ENCODE data around the gene SMARCC1.
"Not testable (repeated sequence)": the region's sequence is repeated elsewhere in the genome, so short reads cannot be mapped to it uniquely, and the experiment has no call there.

The SMARCC1 gene

DNA sequence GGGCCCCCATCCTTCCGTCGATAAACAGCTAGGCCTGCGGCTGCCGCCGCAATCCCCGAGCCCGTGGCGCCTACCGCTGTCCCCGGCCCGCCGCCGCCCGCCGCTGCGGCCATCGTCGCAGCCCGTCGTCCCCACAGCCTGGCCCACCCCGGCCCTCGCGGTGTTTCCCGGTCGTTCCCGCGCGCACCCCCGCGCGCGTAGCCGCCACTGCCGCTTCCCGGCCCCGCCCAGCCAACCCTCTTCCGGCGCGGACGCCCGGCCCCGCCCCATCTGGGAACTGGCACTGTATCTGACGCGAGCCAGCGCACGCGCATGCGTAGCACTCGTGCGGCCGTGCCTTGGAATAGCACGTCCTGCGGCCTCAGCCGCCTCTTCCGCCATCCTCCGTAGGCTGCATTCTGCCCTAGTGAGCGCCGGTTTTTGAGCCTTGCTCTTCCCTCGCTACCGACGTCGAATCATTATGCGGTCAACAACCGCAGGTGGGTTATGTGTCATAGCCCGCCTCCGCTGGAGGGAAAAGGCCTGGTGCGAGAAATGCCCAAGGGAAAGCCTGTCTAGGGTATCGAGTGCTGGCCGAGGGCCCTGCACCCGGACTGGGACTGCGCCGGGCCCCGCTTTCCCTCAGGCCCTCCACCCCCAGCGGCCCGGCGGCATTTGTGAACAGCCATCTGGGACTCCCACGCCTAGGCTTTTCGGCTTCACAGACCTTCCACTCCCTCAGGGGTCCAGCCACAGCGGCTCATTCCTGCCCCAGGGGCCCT lies at the start of gene SMARCC1:
SMARCC1 (minus strand) TSS at position 209 of the 761 bp plus-strand sequence; CDS start at position 113, 96 bp downstream.
- intact Hi-C loops (cut with DNase I; ENCODE audit: low total_unique reads): no loop called here
- Histone ChIP-seq H3K27me3 (no peaks in the 10 kb centered on the region), H3K36me3 (no peaks in the 10 kb centered on the region), H3K4me1 (peaks cover 0 to 33% (median 26%) of the 10 kb centered on the region in 4 donors), H3K4me3 (peak within 1 kb of the TSS; percentile 91 to 100), H3K27ac (peak within 1 kb of the TSS; percentile 94 to 97), H3K9me3 (no peaks in the 10 kb centered on the region)
- peak; percentile 97 to 99 for DNase-seq
- TF ChIP-seq, protein P1, sequence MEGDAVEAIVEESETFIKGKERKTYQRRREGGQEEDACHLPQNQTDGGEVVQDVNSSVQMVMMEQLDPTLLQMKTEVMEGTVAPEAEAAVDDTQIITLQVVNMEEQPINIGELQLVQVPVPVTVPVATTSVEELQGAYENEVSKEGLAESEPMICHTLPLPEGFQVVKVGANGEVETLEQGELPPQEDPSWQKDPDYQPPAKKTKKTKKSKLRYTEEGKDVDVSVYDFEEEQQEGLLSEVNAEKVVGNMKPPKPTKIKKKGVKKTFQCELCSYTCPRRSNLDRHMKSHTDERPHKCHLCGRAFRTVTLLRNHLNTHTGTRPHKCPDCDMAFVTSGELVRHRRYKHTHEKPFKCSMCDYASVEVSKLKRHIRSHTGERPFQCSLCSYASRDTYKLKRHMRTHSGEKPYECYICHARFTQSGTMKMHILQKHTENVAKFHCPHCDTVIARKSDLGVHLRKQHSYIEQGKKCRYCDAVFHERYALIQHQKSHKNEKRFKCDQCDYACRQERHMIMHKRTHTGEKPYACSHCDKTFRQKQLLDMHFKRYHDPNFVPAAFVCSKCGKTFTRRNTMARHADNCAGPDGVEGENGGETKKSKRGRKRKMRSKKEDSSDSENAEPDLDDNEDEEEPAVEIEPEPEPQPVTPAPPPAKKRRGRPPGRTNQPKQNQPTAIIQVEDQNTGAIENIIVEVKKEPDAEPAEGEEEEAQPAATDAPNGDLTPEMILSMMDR (IDR thresholded peaks at IDR 0.05): peak; percentile 9 to 31

DNA sequence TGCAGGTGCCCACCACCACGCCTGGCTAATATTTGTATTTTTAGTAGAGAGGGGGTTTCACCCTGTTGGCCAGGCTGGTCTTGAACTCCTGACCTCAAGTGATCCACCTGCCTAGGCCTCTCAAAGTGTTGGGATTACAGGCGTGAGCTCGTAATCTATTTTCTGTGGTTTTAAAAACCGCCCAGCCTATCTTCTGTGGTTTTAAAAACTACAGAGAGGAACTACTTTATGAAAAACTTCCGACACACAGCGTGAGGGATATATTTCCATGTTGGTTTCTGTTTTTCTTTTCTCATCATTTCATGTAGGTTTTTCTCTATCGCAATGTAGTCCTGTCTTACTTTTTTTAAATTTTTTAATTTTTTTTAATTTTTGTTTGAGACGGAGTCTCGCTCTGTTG lies 47.8 kb upstream of the SMARCC1 start:
- not testable (repeated sequence) for DNase-seq, H3K27me3 ChIP-seq, H3K9me3 ChIP-seq, H3K4me3 ChIP-seq, H3K27ac ChIP-seq
- intact Hi-C loops (cut with DNase I; ENCODE audit: low total_unique reads): loop anchor here (5.0 kb wide), 1 partner anchor 168 kb away; no protein-coding TSS in a partner anchor
- Histone ChIP-seq H3K4me1 (peaks cover 0 to 22% (median 15%) of the 10 kb centered on the region in 4 donors), H3K36me3 (peaks cover 59 to 80% (median 67%) of the 10 kb centered on the region in 3 donors)

DNA sequence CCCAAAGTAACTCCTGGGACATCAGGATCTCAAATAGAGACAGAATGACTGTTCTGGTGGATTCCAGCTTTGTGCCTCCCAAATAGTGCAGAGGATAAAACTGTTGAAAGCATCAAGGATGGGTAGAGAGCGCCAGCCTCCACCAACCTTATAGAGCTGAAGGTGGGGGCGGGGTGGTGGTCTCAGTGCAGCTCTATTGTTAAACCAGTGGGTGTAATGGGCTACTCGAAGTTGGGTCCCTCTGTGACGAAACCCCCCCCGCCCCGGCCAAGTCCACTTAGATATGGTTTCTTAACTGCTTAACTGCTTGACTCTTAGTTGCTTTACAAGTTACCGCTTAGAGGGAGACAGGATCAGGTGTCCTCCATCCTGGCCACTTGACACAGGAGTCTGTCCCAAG lies 43.9 kb upstream of the SMARCC1 start:
- H3K4me3 ChIP-seq: peak overlapping the region; percentile 86
- H3K36me3 ChIP-seq: peaks cover 30 to 58% (median 45%) of the 10 kb centered on the region in 3 donors
- intact Hi-C loops (cut with DNase I; ENCODE audit: low total_unique reads): loop anchor here (5.0 kb wide), 1 partner anchor 172 kb away; no protein-coding TSS in a partner anchor
- no peaks in the 10 kb centered on the region for H3K9me3 ChIP-seq
- TF ChIP-seq, protein P1 (IDR thresholded peaks at IDR 0.05): no peak
- peak overlapping the region; percentile 78 to 79 for H3K27ac ChIP-seq
- DNase-seq: no peak
- no peaks in the 10 kb centered on the region for H3K27me3 ChIP-seq
- peaks cover 0 to 26% (median 18%) of the 10 kb centered on the region in 4 donors for H3K4me1 ChIP-seq

DNA sequence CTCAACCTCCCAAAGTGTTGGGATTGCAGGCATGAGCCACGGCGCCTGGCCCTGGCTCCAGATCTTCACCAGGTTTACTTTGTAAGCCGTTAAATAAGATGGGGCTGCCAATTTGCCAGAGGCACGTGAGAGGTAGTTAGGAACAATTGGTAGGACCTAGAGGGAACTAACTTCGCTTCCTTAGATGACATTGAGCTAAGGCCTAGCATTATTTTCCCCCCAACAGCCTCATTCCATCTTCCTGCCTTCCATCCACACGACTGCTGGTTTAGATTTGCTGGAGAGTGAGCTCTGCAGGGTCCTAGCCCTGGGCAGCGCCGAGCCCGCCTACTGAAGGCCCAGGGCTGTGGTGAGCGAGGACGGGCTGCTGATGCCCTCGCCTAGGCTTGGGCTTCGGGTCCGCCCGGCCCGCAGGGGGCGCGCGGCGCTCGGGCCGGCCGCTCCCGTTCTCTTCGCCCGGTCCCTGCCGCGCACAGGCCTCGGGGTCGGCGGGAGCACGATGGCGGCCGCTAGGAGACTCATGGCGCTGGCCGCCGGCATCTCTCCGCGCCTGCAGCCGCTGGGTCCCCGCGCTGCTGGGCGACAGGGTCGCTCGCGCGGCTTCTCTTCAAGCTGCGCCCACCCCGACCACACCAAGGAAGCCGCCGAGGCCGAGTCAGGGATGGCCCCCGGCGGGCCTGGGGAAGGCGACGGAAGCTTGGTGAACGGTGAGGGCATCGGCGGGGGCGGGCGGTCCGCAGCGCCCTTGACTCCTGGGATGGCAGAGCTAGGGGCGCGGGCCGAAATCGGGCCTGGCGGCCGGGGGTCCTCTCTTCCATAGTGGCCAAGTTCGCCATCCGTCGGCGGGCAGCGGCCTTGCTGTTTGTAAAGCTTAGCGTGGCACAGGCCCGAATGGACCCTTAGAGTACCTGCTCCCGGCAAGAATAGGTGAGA lies 43.1 kb upstream of the SMARCC1 start:
- H3K27me3 ChIP-seq: no peaks in the 10 kb centered on the region
- TF ChIP-seq, protein P1 (IDR thresholded peaks at IDR 0.05): peak; percentile 88 to 92
- no peaks in the 10 kb centered on the region for H3K9me3 ChIP-seq
- intact Hi-C loops (cut with DNase I; ENCODE audit: low total_unique reads): loop anchor here (5.0 kb wide), 1 partner anchor 172 kb away; no protein-coding TSS in a partner anchor
- H3K4me3 ChIP-seq: peak overlapping the region; percentile 86
- H3K36me3 ChIP-seq: peaks cover 25 to 58% (median 44%) of the 10 kb centered on the region in 3 donors
- DNase-seq: peak; percentile 65 to 85
- peaks cover 0 to 26% (median 18%) of the 10 kb centered on the region in 4 donors for H3K4me1 ChIP-seq
- H3K27ac ChIP-seq: peak overlapping the region; percentile 78 to 79

DNA sequence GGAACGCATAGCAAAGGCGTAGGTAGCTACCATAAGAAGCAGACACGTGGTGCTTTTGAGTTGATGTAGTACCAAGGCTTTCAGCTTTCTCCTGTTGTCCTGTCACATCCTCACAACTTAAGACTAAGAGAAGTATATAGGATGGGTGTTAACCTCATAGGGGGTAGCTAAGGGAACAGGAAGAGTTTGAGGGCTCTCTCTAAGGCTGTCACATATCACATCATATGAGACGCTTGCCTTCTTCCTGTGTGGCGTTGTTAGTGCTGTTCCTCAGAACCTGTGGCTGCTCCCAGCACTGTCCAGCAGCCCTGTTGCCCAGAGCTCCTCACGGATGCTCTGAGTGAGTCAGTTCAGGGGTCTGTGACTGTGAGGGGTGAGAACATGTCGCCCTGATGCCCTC lies 35.9 kb upstream of the SMARCC1 start:
- DNase-seq: no peak
- Histone ChIP-seq H3K4me3 (no peak overlapping the region), H3K27ac (no peak overlapping the region), H3K9me3 (no peaks in the 10 kb centered on the region), H3K27me3 (no peaks in the 10 kb centered on the region), H3K4me1 (no peaks in the 10 kb centered on the region), H3K36me3 (peaks cover 25 to 82% (median 61%) of the 10 kb centered on the region in 3 donors)
- intact Hi-C loops (cut with DNase I; ENCODE audit: low total_unique reads): no loop called here
- TF ChIP-seq, protein P1 (IDR thresholded peaks at IDR 0.05): no peak
